ENCODE data around the gene HRH3. TPM values are rescaled to one million over a fixed set of nuclear protein-coding genes. Genes with fewer than 3 reads are reported as not detected.

Gene HRH3
- total RNA-seq, 1 experiment from 2014 or later: not detected

DNA sequence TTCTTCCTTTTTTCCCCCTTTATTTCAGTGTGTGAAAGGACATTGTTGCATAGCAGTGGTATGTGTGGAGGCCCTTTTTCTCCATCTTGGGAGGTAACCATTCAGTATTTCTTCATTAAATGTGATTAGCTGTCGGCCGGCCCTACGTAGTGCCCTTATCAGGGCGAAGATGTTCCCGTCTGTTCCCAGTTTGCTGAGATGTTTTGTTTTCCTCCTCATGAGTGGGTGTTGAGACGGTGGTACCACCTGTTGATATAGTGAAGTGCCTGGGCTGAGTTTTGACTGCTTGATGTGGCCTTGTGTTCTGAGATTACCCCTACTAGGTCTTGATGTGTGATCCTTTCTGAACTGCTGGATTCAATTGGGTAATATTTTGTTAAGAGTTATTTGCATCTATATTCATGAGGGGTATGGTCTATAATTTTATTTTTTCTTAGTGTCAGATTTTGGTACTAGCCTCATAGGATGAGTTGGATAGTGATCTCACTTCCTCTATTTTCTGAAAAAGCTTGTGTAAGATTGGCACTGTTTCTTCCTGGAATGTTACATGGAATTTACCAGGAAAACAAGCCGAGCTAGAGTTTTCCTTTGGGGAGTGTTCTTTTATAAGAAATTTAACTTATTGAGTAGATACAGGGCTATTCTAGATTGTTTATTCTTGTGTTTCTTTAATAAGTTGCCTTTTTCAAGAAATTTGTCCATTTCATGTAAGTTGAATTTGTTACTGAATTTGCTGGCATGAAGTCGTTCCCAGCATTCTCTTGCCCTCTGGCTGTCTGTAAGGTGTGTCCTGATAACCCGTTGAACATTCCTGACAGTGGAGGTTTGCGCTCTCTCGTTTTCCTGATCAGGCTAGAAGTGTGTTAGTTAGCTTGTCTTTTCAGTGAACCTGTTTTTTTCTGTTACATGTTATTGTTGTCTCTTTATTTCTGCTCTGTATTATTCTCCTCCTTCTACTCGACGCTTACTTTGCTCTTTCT is 32.9 kb downstream of the HRH3 start:
- peak in 1 of 2 experiments; percentile 49 for DNase-seq
- Histone ChIP-seq H3K4me3 (ENCODE audit: low read depth, low read length) (no peak overlapping the region), H3K36me3 (ENCODE audit: control insufficient read depth, insufficient read depth, low read length) (no peaks in the 10 kb centered on the region; the same call in 1 of the 2 replicates), H3K27me3 (replicated peaks; ENCODE audit: control insufficient read depth, insufficient read depth, low read length) (no peaks in the 10 kb centered on the region), H3K9me3 (no peaks in the 10 kb centered on the region), H3K4me1 (peaks cover 22% of the 10 kb centered on the region)
- Mint-ChIP-seq H3K36me3 (ENCODE audit: insufficient read depth, unreplicated experiment) (peaks cover 54% of the 10 kb centered on the region), H3K4me3 (ENCODE audit: unreplicated experiment) (peak overlapping the region; percentile 2), H3K9me3 (ENCODE audit: unreplicated experiment) (no peaks in the 10 kb centered on the region), H3K27ac (ENCODE audit: unreplicated experiment) (peak overlapping the region; percentile 33), H3K27me3 (ENCODE audit: insufficient read depth, unreplicated experiment) (no peaks in the 10 kb centered on the region), H3K4me1 (ENCODE audit: low read depth, unreplicated experiment) (peaks cover 25% of the 10 kb centered on the region)
- TF ChIP-seq, protein P1, sequence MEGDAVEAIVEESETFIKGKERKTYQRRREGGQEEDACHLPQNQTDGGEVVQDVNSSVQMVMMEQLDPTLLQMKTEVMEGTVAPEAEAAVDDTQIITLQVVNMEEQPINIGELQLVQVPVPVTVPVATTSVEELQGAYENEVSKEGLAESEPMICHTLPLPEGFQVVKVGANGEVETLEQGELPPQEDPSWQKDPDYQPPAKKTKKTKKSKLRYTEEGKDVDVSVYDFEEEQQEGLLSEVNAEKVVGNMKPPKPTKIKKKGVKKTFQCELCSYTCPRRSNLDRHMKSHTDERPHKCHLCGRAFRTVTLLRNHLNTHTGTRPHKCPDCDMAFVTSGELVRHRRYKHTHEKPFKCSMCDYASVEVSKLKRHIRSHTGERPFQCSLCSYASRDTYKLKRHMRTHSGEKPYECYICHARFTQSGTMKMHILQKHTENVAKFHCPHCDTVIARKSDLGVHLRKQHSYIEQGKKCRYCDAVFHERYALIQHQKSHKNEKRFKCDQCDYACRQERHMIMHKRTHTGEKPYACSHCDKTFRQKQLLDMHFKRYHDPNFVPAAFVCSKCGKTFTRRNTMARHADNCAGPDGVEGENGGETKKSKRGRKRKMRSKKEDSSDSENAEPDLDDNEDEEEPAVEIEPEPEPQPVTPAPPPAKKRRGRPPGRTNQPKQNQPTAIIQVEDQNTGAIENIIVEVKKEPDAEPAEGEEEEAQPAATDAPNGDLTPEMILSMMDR (IDR thresholded peaks at IDR 0.05; ENCODE audit: insufficient read depth in 1 of 2, low read depth in 1 of 2, low read length in 1 of 2, severe bottlenecking in 1 of 2, unreplicated experiment in 1 of 2): no peak
- ChIA-PET CTCF (interaction anchor here (0.7 to 1.4 kb wide), 2 partner anchors 51 to 176 kb away, joined by 3 to 4 read pairs; no protein-coding TSS in a partner anchor), POLR2A (interaction anchor here (0.7 kb wide), 1 partner anchor 12 kb away, joined by 7 read pairs; no protein-coding TSS in a partner anchor)
- intact Hi-C loops (cut with micrococcal nuclease; ENCODE audit: unreplicated experiment): no loop called here
- BruUV-seq (replicated peaks): no TSS peak

DNA sequence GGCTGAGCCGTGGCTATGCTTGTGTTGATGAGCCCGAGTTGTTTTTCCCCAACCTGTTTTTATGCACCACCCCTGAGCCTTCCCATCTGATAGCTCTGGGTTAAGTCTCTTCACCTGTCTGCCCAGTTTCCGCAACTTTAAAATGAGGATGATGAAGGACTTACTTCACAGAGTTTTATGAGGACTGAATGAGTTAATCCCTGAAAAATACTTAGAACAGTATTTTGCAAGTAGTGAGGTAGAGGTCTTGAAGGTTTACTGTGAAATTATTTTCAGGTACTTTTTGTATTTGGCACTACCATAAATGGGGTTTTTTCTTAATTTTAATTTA is 34.0 kb downstream of the HRH3 start:
- no peaks in the 10 kb centered on the region for H3K27me3 Mint-ChIP-seq (ENCODE audit: insufficient read depth, unreplicated experiment)
- Histone ChIP-seq H3K36me3 (ENCODE audit: control insufficient read depth, insufficient read depth, low read length) (no peaks in the 10 kb centered on the region; the same call in 1 of the 2 replicates), H3K9me3 (no peaks in the 10 kb centered on the region), H3K27me3 (replicated peaks; ENCODE audit: control insufficient read depth, insufficient read depth, low read length) (no peaks in the 10 kb centered on the region), H3K4me1 (peaks cover 26% of the 10 kb centered on the region), H3K4me3 (ENCODE audit: low read depth, low read length) (no peak overlapping the region)
- H3K27ac Mint-ChIP-seq (ENCODE audit: unreplicated experiment): no peak overlapping the region
- no peaks in the 10 kb centered on the region for H3K9me3 Mint-ChIP-seq (ENCODE audit: unreplicated experiment)
- peaks cover 33% of the 10 kb centered on the region for H3K4me1 Mint-ChIP-seq (ENCODE audit: low read depth, unreplicated experiment)
- peaks cover 64% of the 10 kb centered on the region for H3K36me3 Mint-ChIP-seq (ENCODE audit: insufficient read depth, unreplicated experiment)
- CTCF ChIA-PET: no interaction called here
- TF ChIP-seq, protein P1 (IDR thresholded peaks at IDR 0.05; ENCODE audit: insufficient read depth in 1 of 2, low read depth in 1 of 2, low read length in 1 of 2, severe bottlenecking in 1 of 2, unreplicated experiment in 1 of 2): no peak
- intact Hi-C loops (cut with micrococcal nuclease; ENCODE audit: unreplicated experiment): no loop called here
- POLR2A ChIA-PET: no interaction called here
- BruUV-seq (replicated peaks): no TSS peak
- H3K4me3 Mint-ChIP-seq (ENCODE audit: unreplicated experiment): no peak overlapping the region
- DNase-seq: no peak

DNA sequence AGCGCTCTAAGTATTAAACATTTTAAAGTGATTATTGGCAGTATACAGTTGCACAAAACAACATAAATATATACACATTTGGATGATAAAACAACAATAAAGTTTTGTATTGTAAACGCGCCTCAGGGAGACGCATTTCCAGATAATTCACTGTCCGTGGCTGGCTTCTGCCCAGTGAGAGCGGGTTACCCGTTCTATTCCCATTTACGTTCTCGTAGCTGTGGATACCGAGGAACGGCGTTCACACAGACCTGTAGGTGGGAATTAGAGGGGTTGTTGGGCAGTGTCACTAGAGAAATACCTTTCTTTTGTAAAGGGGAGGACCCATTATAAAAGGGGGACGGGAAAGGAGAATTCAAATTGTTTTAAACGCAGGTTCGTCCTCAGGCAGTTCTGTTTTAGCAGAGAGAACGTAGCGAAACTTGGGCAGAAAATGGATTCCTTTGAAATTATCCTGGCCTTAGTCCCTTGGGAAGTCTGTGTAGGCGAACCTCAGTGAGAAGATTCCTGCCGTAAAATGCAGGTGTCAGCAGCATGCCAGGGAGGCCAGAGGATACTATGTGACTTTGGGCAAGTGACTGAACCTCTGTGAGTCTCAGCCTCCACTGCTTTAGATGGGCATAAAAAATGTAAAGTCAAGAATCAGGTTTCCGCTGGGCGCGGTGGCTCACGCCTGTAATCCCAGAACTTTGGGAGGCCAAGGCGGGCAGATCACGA is 36.5 kb downstream of the HRH3 start:
- BruUV-seq (replicated peaks): TSS peak; percentile 77
- H3K27me3 Mint-ChIP-seq (ENCODE audit: insufficient read depth, unreplicated experiment): no peaks in the 10 kb centered on the region
- H3K4me1 Mint-ChIP-seq (ENCODE audit: low read depth, unreplicated experiment): peaks cover 33% of the 10 kb centered on the region
- H3K9me3 Mint-ChIP-seq (ENCODE audit: unreplicated experiment): no peaks in the 10 kb centered on the region
- TF ChIP-seq, protein P1 (IDR thresholded peaks at IDR 0.05; ENCODE audit: insufficient read depth in 1 of 2, low read depth in 1 of 2, low read length in 1 of 2, severe bottlenecking in 1 of 2, unreplicated experiment in 1 of 2): no peak
- no peaks in the 10 kb centered on the region for H3K9me3 ChIP-seq
- peaks cover 58% of the 10 kb centered on the region for H3K36me3 Mint-ChIP-seq (ENCODE audit: insufficient read depth, unreplicated experiment)
- H3K36me3 ChIP-seq (ENCODE audit: control insufficient read depth, insufficient read depth, low read length): no peaks in the 10 kb centered on the region
- intact Hi-C loops (cut with micrococcal nuclease; ENCODE audit: unreplicated experiment): loop anchor here (2.0 kb wide), 1 partner anchor 55 kb away; the partner anchor contains the start of gene OSBPL2
- H3K4me3 Mint-ChIP-seq (ENCODE audit: unreplicated experiment): peak overlapping the region; percentile 96
- H3K4me1 ChIP-seq: peaks cover 26% of the 10 kb centered on the region
- DNase-seq: no peak
- peak overlapping the region; percentile 80 for H3K4me3 ChIP-seq (ENCODE audit: low read depth, low read length)
- POLR2A ChIA-PET: interaction anchor here (0.7 kb wide), 1 partner anchor 39 kb away, joined by 3 read pairs; no protein-coding TSS in a partner anchor
- CTCF ChIA-PET: no interaction called here
- H3K27ac Mint-ChIP-seq (ENCODE audit: unreplicated experiment): peak overlapping the region; percentile 99
- H3K27me3 ChIP-seq (replicated peaks; ENCODE audit: control insufficient read depth, insufficient read depth, low read length): no peaks in the 10 kb centered on the region

Measured in Caco-2 (cell line).